ENCODE measurements around the gene A2M.

The A2M gene

GRCh38 chr12:9115731-9116559 lies at the start of gene A2M:
TSS of gene A2M (minus strand) at chr12:9115919. CDS start at chr12:9115849, 70 bp downstream.
- Histone ChIP-seq H3K4me3 (ENCODE audit: low read length) (no peak within 1 kb of the TSS; the same call in 1 of the 2 replicates), H3K36me3 (replicated peaks; ENCODE audit: insufficient read depth, low read length) (no peaks in the 10 kb centered on the region), H3K79me2 (ENCODE audit: low read length) (no peaks in the 10 kb centered on the region), H3K4me2 (ENCODE audit: low read depth, low read length) (peak within 1 kb of the TSS; percentile 7), H3K9me2 (replicated peaks; ENCODE audit: insufficient read depth, low read length) (no peaks in the 10 kb centered on the region), H3F3A (ENCODE audit: insufficient read depth, low read length) (no peaks in the 10 kb centered on the region), H3K27me3 (replicated peaks; ENCODE audit: insufficient read depth, low read length) (no peaks in the 10 kb centered on the region), H3K9me3 (replicated peaks; ENCODE audit: insufficient read depth, low read length) (no peaks in the 10 kb centered on the region), H4K20me1 (ENCODE audit: insufficient read depth, low read length) (no peaks in the 10 kb centered on the region), H3K4me1 (ENCODE audit: low read length) (peaks cover 9% of the 10 kb centered on the region; the same call in 1 of the 2 replicates), H2AFZ (ENCODE audit: low read length) (peak within 1 kb of the TSS; percentile 22; the same call in 1 of the 2 replicates), H3K9ac (ENCODE audit: low read length) (no peak within 1 kb of the TSS), H3K27ac (ENCODE audit: low read length) (no peak within 1 kb of the TSS)
- no peak for DNase-seq
- TF ChIP-seq EZH2phosphoT487 (IDR thresholded peaks at IDR 0.05; ENCODE audit: low read length) = no peak
- no peak for TF ChIP-seq EZH2 (optimal IDR thresholded peaks at IDR 0.05; ENCODE audit: low read depth, low read length)
- no peak for TF ChIP-seq CTCF (IDR thresholded peaks at IDR 0.05; ENCODE audit: low read length)

- Histone ChIP-seq H3K9ac (ENCODE audit: low read length) (no peak overlapping the region), H3K4me1 (ENCODE audit: low read length) (no peaks in the 10 kb centered on the region), H3K9me3 (replicated peaks; ENCODE audit: insufficient read depth, low read length) (no peaks in the 10 kb centered on the region), H3K36me3 (replicated peaks; ENCODE audit: insufficient read depth, low read length) (no peaks in the 10 kb centered on the region), H3F3A (ENCODE audit: insufficient read depth, low read length) (no peaks in the 10 kb centered on the region), H3K27me3 (replicated peaks; ENCODE audit: insufficient read depth, low read length) (no peaks in the 10 kb centered on the region), H3K4me2 (ENCODE audit: low read depth, low read length) (no peak overlapping the region), H3K27ac (ENCODE audit: low read length) (no peak overlapping the region), H3K4me3 (ENCODE audit: low read length) (no peak overlapping the region), H3K79me2 (ENCODE audit: low read length) (no peaks in the 10 kb centered on the region), H4K20me1 (ENCODE audit: insufficient read depth, low read length) (no peaks in the 10 kb centered on the region), H3K9me2 (replicated peaks; ENCODE audit: insufficient read depth, low read length) (no peaks in the 10 kb centered on the region), H2AFZ (ENCODE audit: low read length) (no peak overlapping the region)
- TF ChIP-seq EZH2phosphoT487 (IDR thresholded peaks at IDR 0.05; ENCODE audit: low read length) (no peak), EZH2 (optimal IDR thresholded peaks at IDR 0.05; ENCODE audit: low read depth, low read length) (no peak), CTCF (IDR thresholded peaks at IDR 0.05; ENCODE audit: low read length) (no peak)
- DNase-seq = no peak
Measured at GRCh38 chr12:9163392-9163791, 47.7 kb upstream of the A2M start.

- Histone ChIP-seq H3K9ac (ENCODE audit: low read length) (no peak overlapping the region), H3K27me3 (replicated peaks; ENCODE audit: insufficient read depth, low read length) (no peaks in the 10 kb centered on the region), H3F3A (ENCODE audit: insufficient read depth, low read length) (no peaks in the 10 kb centered on the region), H3K4me1 (ENCODE audit: low read length) (no peaks in the 10 kb centered on the region), H3K9me2 (replicated peaks; ENCODE audit: insufficient read depth, low read length) (no peaks in the 10 kb centered on the region), H3K4me3 (ENCODE audit: low read length) (no peak overlapping the region), H3K27ac (ENCODE audit: low read length) (no peak overlapping the region), H3K36me3 (replicated peaks; ENCODE audit: insufficient read depth, low read length) (no peaks in the 10 kb centered on the region), H3K79me2 (ENCODE audit: low read length) (no peaks in the 10 kb centered on the region), H3K4me2 (ENCODE audit: low read depth, low read length) (no peak overlapping the region), H3K9me3 (replicated peaks; ENCODE audit: insufficient read depth, low read length) (no peaks in the 10 kb centered on the region), H4K20me1 (ENCODE audit: insufficient read depth, low read length) (no peaks in the 10 kb centered on the region), H2AFZ (ENCODE audit: low read length) (no peak overlapping the region)
- DNase-seq = no peak
- TF ChIP-seq EZH2 (optimal IDR thresholded peaks at IDR 0.05; ENCODE audit: low read depth, low read length) = no peak
- no peak for TF ChIP-seq EZH2phosphoT487 (IDR thresholded peaks at IDR 0.05; ENCODE audit: low read length)
- TF ChIP-seq CTCF (IDR thresholded peaks at IDR 0.05; ENCODE audit: low read length) = no peak
Measured at GRCh38 chr12:9156119-9156518, 40.4 kb upstream of the A2M start.
